HL-60/S4 treated with retinoic acid at 250 ng/mL for 4 days and 3 days (cell line): ENCODE data around the gene SDK1.

Experiments
- in situ Hi-C: fragments of 300-500 bp; cut with MboI; formaldehyde crosslinking; loops from 2 replicates; pipeline ENCODE4 v1.7.0; 2022; ENCODE audit warnings: low sequenced_read_pairs

Gene SDK1

DNA sequence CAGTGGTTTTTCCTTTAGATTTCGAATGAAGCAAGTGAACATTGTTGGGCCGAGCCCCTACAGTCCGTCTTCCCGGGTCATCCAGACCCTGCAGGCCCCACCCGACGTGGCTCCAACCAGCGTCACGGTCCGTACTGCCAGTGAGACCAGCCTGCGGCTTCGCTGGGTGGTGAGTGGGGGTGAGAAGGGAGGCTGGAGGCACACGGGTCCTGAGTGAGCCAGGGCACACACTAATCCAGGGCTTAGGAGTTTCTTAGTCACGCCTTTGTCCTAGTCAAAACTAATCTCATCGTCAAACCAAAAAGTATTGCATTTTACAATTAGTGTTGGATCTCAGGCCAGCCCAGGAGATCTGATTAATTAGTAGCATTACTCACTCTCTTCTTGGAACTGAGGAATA, 812.2 kb downstream of the SDK1 start:
- in situ Hi-C loops = no loop called here

DNA sequence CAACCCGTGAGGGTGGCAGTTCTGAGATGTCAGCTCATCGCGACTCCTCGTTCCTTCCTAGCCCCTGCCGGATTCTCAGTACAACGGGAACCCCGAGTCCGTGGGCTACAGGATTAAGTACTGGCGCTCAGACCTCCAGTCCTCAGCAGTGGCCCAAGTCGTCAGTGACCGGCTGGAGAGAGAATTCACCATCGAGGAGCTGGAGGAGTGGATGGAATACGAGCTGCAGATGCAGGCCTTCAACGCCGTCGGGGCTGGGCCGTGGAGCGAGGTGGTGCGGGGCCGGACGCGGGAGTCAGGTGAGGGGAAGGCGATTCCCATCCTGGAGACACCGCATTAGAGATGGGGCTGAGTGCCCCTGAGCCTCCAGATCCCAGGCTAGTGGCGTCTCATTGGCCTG, 812.9 kb downstream of the SDK1 start:
- in situ Hi-C loops = no loop called here

DNA sequence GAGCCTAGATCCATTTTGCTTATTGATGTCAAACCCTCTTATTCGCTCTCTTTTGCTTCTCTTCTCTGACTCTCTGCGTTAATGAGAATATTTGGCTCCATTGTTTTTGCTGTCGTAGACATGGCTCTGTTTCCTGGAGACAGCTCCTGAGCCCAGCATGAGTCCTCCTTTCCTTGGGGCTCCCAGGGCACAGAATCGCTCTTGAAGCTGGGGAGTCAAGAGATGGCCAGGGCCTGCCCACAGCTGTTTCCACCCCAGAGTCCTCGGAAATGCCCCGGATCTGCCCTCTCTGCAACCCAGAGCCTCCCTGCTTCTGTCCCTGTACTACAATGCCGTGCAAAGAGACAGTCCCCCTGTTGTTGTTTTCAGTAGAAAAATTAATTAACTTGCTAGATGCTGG, 814.4 kb downstream of the SDK1 start:
- in situ Hi-C loops = no loop called here

DNA sequence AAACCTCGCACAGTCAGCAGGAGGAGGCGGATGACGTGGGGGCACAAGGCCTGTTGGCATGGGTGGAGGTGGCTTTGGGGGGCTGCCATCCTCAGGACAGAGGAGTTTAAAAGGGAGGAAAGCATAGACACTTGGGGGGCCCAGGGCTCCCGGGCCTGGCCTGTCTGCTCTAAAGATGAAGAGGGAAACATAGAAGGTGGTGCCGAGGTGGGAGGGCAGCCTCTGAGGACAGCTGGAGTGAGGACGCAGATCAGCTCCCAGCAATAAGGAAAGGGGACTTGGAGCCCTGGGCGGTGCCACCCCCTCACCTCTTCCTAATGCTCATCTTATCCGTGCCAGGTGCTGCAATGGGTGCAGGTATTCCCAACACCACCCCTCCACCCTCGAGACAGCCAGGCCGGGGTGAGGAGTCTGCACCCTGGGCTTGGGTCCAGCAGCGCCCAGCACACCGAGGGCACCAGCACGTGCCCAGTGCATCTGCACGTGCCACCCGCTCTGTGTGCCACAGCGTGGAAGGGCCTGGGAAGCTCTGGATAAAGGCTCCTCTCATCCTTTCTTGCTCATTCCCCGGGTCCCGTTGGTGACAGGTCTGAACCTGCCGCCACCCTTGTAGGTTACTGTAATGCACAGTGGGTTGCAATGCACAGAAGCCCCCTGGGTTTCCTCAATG, 815.0 kb downstream of the SDK1 start:
- in situ Hi-C loops = no loop called here

DNA sequence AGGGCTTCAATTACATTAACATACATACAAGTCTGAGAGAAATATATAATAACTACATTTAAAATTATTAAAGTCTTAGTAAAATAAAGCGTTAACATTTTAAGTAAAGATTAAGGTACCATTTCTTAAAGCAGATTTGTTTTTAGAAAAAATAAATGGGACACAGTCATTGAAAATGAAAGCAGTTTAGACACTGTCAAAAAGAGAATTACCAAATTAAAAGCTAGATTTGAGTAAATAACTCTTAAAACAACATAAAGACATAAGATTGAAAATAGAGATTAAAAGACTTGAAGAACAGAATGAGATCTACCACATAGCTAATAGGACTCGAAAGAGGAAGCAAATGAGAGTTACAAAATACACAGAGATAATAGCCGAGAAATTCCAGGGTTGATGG, 818.8 kb downstream of the SDK1 start:
- in situ Hi-C loops = no loop called here

DNA sequence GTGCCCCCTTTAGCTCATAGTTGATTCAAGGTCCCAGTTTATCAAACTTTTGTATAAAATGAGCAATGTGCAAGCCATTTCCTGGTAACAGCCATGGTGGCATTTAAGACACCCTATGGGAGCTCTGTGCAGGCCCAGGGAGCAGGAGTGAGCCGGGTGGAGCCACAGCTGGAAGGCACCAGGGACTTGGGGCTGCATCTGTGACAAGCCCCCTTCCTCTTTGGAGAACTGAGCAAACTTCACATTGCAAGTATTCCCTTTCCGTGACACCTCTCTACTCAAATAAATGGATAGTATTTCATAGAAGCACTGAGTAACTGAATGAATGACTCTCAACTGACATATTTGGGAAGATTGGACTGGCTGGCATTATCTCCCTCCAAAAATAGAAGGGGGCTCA, 822.3 kb downstream of the SDK1 start:
- in situ Hi-C loops = no loop called here

DNA sequence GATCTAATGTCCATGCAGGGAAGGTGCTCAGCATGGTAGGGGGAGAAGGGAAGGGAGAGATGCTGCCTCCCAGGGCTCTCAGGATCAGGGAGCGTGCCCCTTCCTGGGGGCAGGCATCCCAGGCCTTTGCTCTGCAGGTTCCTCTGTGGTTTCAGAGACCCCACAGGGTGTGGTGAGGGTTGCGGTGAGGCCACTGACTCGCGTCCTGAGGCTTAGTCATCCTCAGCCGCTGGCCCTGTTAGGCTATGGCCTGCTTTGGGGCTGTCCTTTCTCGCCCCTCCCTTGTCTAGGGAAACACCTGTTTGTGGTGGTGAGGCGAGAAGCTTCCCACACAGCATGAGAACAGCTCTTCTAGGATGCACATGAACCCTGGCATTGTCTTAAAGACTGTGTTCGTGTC, 822.8 kb downstream of the SDK1 start:
- in situ Hi-C loops = no loop called here

DNA sequence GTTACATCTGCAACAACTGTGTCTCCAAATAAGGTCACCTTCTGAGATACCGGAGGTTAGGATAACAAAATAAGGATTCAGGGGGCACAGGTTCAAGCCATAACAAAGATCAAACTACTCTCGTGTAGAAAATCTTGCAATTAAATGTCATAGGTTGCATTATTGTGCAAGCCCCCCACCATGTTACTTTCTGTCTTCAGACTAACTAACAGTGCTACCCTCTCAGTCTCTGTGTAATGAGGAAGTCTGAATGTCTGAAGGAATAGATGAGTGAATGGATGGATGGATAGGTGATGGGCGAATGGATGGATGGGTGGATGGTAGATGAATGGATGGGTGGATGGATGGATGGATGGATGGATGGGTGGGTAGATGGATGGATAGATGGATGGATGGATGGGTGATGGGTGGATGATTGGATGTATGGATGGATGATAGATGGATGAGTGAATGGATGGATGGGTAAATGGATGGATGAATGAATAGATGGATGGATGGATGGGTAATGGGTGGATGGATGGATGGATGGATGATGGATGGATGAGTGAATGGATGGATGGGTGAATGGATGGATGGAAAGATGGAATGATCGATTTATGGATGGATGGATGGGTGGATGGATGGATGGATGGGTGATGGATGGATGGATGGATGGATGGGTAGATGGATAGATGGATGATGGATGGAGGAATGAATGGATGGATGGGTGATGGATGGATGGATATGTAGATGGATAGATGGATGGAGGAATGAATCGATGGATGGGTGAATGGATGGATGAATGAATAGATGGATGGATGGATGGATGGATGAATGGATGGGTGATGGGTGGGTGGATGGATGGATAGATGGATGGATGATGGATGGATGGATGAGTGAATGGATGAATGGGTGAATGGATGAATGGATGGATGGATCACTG, 823.8 kb downstream of the SDK1 start:
- in situ Hi-C loops = no loop called here

DNA sequence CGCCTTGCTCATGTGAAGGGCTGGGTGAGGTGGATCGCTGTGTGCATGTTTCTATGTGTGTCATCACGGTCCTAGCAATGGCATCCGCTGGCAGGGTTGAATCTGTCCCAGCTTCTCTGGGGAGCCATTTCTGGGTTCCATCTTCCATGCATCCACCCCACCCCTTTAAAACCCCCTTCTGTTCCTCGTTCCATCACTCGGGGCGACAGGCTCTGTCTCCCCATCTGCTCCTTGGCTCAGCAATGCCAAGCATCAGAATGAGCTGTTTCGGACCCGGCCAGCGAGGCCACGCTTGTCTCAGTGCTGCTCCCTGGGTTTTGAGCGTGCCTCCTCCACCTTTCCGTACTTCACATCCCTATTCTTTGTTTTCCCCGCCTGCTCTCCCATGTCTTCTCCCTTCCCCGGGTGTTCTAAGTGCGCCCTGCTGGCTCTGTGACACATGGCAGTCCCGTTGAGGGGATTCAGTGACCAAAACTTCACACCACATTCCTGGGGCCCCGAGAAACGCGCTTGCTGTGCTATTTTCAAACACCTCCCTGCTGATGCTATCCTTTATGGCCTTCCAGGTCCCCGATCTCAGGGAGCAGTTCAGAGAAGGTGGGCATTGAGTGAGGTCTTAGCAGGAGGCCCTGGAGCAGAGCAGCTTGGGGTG, 827.0 kb downstream of the SDK1 start:
- in situ Hi-C loops = no loop called here

DNA sequence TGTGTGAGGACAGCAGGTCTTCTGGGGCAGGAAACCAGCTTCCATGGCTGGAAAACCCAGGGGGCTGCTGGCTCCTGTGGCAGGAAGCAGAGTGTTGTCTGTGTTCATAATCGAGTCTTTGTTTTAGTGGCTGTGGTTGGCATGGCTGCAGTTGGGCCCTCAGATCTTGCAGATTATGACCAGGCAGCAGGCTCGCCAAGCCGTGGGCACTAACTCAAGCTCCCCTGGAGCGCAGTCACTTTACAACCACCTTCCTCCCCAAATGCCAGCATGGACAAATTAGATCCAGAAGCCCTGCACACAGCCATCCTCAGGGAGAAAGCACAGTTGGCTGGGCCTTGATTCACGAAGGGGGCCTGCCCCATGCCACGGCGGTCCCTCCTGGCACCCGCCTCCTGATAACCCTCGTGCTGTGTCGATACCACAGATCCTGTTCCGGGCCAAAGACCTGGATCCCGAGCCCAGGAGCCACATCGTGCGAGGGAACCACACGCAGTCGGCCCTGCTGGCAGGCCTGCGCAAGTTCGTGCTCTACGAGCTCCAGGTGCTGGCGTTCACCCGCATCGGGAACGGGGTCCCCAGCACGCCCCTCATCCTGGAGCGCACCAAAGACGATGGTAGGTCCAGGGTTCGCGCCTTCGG, 828.5 kb downstream of the SDK1 start:
- in situ Hi-C loops = no loop called here

DNA sequence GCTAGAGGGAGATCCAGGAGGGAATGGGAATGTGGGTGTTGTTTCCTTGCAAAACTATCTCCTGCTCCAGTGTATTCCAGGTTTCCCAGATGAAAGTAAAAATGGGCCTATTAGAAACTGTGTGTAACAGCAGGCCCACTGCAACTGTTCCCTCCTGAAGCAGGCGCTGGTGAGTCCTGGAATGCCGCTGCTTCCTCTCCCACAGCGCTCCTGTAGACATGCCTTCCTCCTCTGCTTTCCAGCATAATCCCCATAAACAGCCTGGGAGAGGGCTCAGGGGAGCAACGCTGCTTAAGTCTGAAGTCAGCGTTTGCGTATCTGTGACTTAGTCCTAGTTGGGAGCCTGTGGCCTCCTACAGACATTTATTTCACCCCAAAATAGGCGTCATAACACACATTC, 830.0 kb downstream of the SDK1 start:
- in situ Hi-C loops = no loop called here

DNA sequence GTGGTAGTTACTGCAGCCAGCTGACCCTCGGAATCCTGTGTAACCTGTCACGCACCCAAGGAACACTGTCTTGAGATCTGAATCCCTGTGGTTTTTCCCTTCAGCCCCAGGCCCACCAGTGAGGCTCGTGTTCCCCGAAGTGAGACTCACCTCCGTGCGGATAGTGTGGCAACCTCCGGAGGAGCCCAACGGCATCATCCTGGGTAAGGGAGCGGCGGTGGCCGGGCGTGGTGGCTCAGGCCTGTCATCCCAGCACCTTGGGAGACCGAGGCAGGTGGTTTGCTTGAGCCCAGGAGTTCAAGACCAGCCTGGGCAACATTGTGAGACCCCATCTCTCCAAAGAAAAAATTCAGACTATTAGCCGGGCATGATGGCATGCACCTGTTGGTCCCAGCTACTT, 831.2 kb downstream of the SDK1 start:
- in situ Hi-C loops = no loop called here

DNA sequence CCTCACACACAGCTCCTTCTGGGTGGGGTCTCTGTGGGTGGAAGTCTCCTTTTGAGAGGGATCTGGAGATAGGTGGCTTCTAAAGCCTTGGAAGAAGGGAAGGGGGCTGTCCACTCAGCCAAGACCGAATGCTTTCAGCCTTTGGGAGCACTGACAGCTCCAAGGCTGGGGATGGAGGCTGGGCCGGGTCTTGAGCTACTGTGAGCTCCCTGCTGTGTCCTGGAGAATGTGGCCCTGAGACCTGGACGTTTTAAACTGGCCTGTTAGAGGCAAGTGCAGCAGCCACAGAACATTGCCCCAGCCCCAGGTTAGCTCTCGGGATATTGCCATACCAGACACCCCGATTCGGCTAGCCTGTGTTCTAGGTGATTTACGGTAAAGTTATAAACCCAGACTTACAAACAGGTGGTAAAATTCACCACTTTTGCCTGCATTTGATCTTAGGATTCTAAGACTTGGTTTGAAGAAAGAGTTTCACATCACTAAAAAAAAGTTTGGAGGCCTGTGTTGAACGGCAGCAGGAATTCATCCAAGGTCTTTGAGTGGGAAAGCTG, 832.5 kb downstream of the SDK1 start:
- in situ Hi-C loops = no loop called here

DNA sequence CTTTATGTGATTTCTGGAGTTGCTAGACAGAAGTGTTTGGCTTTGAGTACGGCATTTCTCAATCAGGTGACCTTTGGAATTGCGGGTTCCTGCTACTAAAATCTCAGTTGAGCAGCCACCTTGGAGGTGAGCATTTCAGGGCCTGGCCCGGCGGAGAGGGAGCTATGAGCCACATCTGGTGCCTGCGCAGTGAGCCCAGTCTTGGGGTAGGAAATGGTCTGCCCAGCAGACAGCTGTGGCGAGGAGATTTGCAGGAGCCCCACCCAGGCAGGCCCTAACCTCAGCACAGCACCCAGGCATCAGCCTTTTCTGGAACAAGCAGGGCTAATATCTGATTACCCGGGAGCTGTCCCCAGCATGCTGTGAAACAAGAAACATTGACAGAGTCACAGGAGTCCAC, 833.2 kb downstream of the SDK1 start:
- in situ Hi-C loops = no loop called here

DNA sequence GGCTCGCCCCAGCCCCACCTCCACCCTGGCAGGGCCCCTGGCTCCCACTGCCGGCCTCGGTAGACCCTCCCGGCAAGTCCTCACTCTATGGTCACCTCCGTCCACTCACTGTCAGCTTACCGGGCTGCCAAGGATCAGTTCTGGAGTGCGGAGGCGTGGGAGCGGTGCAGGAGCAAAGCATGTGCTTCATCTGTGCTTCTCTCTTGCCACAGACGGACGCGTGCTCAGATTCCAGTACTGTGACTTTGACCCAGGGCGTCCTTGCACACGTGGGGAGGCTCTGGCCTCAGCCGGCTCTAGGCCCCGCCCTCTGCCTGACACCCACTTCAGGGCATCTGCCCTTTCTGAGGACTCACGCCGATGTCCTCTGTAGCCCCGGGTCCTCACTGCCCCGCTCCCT, 833.6 kb downstream of the SDK1 start:
- in situ Hi-C loops = no loop called here

DNA sequence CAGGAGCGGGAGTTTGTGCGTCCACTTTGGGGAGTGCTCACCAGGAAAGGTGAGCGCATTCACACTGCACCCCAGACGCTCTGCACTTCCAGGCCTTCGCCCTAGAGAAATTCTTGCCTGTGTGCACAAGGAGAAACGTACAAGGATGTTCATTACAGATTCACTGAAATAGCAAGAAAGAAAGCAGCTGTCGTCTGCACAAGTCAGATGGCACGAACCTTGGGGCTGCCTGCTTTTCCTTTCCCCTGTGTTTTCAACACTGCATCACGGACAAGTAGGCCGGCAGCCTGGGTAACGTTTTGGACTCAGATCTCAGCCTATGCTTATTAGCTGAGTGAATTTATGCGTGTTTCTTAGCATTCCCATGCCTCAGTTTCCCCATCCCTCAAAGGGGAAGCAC, 834.2 kb downstream of the SDK1 start:
- in situ Hi-C loops = no loop called here

DNA sequence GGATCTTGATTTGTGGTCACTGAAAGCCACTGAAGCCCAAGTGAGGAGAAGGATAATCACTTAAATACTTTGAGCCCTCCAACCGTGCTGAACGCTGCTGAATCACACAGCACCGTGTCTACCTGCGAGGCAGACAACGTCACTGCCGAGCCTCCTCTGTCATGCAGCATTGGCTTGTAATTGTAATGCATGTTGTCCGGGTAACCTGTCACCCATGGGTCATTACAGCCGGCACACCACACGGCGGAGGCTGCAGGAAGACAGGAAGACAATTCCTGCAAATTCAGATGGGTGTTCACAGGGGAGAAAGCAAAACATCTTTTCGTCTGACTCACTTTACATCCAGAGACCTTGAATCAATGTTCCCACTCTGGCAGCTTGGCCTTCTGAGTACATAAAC, 835.0 kb downstream of the SDK1 start:
- in situ Hi-C loops = no loop called here

DNA sequence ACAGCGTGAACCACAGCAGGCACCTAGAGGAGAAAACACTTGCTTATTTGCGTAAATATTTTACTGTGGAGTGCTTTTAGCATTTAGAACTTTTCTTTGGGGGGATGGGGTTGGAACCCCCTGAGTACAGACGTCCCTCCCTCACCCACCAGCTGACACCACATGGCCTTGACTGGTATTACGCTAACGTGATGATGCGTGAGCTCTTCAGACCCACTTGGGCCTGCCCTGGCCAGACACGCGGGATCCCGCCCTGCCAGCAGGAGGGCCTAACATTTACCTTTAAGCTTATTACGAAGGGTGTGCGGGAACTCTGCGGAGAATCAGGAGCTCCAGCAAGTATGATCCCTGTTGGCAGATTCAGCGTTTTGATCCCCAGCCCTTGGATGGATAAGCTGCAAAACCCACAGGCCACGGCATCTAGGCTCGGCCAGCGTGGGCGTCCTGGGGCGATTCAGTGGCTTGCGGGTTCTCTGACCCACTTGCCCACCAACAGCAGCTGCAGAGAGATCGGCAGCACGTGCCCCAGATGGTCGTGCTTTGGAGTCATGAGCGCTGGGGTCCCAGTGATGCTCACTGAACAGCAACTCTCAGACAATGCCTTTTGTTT, 835.6 kb downstream of the SDK1 start:
- in situ Hi-C loops = no loop called here

DNA sequence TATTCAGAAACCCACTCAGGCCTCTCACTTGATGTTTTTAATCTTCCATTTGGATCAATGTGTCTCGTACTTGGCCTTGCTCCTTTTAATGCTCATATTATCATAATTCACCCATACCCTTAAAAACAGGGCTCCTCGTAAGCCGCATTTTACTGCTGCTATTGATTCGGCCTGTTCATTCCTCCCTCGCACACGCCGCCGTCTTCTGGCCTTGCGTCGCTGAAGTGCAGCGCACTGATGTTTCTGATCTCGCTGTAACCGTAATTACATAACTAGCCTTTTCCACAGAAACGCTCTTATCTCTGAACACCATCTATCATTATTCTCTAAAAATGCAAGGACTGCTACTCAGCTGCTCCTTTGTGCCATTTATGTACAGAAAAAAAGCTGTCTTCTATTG, 836.5 kb downstream of the SDK1 start:
- in situ Hi-C loops = no loop called here

DNA sequence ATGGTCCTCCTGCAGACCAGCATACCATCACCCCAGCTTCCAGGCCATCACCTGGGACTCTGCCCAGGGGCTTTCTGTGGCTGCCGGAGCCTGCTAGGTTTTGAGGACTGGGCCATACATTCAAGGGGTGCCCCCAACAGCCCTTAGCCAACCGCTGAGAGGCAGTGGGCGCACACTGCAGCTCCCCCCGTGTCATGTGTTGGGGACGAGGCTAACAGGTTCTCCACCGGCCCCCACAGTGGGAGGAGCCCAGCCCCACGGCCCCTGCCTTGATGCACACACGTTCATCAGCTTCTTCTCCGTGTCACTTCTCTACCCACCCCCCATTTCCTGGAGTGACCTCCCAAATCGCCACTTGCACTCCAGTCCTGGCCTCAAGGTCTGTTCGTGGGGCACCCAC, 837.8 kb downstream of the SDK1 start:
- in situ Hi-C loops = no loop called here
